RPMI7951 (cell line): ENCODE results near the gene BANP. TPM values are rescaled to one million over a fixed set of nuclear protein-coding genes. Genes with fewer than 3 reads are reported as not detected.

Experiments
- DNase-seq: peaks from one replicate; pipeline ENCODE4 v3.0.0-alpha.2; 2012; ENCODE audit warnings: low read depth
- total RNA-seq: library from RNA; depleted of rRNA; stranded (reverse); fragments of >200 nt; shearing (Covaris generic); gene quantifications from 2 replicates; pipeline ENCODE4 v1.2.3, GENCODE V29; 2014

Gene BANP
- total RNA-seq, 1 experiment from 2014 or later = 15.3 TPM

DNA sequence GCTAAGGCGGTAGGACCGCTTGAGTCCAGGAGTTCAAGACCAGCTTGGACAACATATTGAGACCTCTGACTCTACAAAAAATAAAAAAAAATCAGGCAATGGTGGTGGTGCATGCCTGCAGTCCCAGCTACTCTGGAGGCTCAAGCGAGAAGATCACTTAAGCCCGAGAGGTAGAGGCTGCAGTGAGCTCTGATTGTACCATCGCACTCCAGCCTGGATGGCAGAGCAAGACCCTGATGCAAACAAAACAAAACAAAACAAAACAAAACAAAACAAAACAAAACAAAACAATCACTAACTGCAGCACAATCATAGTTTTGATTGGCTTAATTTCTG, 2.5 kb upstream of the BANP start:
- no peak for DNase-seq

DNA sequence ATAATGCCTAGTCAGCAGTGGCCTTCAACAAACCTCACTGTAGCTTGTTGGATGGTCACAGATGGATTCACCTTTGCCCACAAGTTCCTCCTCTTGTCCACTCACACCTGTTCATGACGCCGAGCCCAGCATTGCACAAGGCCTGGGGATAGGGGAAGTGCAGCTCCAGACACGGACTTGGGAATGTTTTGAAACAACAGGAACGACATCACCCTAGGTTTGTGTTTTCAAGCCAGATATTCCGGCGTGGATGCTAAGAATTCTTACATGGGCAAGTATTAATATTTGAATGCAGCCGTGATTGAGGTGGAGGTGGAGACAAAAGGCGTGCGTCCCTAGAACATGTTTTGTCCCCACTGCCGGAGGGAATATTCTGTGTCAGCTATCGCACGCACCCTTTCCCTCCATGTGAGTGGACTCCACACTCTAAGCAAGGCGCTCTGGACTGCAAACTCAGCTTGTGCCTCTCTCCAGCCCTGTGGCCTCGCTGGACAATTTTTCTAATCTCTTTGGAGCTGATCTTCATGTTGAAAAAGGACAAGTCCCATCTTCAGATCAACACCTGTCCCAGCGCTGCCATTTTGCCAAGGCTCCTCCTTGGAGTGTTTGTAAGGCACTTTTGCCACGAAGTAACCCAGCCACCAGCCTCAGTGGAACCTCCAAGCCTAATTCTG, 2.0 kb upstream of the BANP start:
- DNase-seq = no peak

DNA sequence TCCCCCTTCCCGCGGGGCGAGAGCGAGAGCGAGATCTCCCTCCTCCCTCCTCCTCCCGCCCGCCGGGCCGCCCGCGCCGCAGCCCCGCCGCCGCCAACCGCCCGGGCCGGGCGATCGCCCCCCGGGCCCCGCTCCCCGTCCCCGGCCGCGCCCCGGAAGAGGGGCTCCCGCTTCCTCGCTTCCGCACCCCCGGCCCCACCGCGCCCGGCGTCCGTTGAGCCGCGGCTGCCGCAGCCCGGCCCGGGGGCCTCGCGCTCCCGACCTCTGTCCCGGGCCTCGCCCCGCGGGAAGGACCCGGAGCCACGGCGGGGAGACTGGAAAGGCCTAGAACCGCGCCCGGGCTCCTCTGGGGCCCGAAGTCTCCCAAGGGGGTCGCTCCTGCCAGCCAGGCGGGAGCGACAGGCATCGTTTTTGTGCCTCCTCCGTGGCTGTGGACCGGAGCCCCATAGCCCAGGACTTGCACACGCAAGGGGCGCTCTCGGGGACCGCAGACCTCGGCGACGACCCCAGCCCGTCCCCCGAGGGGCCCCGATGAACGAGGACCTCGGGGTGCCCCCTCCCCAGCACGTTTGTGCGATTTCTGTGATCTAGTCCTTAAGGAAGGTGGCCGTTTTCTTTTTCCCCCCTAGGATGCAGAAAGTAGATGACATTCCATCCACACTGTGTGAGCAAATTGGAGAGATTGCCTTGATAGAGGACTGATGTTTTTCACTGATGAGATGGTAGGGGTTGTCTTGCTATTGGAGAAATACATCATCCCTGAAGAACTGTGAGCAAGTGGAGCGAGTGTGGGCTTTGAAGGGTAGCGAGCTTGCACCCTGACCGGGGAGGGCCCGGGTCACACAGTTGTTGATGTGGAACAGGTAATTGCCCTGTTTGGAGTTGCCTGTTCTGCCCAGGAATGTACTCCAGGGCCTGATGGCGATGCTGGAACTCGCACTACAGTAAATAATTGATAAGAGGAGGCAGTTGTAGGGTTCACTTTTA, 611 bp downstream of the BANP start:
- no peak for DNase-seq

DNA sequence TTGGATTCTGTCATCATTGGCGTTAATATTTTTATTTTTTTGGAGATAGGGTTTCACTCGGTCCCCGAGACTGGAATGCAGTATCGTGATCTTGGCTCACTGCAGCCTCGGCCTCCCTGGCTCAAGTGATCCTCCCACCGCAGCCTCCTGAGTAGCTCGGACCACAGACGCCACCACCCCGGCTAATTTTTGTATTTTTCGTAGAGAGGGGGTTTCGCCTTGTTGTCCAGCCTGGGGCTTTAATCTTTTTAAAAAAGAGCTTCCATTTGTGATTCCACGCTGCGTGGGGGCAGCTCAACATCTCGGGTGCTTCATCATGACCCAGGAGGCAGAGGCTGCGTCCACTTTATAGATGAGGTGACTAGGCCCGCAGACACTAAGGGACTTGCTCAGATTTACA, 1.5 kb downstream of the BANP start:
- no peak for DNase-seq

DNA sequence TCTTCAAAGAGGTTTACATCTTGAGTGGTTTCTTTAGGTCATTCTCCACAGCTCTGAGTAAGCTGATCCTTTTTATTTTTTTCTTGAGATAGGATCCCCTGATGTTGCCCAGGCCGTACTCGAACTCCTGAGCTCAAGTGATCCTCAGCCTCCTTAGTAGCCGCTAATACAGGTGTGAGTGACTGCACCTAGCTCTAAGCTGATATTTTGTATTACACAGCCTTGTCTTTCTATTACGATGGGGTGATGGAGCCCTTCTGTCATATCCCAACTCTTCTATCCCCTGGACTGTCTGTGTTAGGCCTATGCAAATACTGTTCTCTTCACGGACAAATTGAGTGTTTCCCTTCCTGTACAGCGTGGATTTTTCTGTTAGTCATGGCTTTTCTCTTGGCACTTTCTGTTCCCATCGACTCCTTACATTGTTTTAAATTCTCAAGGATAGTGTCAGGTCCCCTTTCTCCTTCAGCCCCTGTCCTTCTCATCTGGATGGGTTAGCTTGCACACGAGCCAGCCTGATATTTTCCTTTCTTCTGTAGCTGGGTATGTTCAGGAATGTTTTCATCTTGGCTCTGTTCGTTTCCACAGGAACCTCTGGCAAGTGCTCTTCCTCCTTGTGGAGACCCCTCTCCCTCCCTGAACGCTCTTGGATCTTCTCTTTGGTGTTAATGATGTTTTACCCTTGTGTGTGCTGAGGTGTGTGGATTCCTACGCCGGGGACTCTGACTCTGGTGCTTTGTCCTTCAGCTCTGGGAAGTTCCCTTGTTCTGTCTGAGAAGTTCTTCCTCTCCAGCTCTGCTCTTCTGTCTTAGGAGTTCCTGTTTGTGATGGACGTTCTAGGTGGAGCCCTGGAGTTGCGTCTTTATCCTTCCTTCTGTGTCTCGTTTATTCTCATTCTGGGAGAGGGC, 2.3 kb downstream of the BANP start:
- no peak for DNase-seq

DNA sequence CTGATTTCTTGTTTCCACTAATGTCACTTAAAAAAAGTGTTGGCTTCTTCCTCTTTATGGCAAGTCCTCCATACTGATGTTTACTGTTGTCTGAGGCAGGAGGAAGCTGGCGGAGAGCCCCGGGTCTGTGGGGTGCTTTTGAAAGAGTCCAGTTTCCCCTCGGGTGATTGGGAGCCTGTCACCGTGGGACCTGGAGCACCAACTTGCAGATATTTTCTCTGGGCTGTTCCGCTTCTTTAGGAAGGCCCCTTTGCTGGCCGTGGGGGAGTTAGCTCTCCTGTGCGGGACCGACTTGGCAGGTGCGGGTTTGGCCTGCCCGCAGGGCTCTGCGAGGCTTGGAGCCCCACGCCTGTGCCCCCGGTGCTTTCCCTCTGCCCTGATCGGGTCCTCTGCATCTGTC, 3.1 kb downstream of the BANP start:
- DNase-seq = no peak

DNA sequence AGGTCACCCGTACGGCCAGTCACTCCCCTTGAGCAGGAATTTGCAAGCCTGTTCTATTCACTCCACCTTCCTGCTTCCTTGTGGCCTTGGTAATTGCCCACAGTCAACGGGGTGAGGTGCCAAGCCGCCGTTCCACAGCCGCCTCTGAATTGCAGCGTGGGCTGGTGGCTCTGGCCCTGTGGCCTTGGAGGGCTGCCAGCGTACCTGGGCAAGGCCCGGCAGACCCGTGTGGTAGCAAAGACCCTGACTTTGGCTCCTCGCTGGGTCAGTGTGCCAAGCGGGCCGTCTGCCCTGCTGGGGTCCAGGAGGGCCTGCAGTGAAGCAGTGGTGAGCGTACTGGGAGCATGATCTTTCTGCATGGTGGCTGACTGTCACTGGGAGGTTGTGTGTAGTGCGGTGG, 3.6 kb downstream of the BANP start:
- DNase-seq = no peak

DNA sequence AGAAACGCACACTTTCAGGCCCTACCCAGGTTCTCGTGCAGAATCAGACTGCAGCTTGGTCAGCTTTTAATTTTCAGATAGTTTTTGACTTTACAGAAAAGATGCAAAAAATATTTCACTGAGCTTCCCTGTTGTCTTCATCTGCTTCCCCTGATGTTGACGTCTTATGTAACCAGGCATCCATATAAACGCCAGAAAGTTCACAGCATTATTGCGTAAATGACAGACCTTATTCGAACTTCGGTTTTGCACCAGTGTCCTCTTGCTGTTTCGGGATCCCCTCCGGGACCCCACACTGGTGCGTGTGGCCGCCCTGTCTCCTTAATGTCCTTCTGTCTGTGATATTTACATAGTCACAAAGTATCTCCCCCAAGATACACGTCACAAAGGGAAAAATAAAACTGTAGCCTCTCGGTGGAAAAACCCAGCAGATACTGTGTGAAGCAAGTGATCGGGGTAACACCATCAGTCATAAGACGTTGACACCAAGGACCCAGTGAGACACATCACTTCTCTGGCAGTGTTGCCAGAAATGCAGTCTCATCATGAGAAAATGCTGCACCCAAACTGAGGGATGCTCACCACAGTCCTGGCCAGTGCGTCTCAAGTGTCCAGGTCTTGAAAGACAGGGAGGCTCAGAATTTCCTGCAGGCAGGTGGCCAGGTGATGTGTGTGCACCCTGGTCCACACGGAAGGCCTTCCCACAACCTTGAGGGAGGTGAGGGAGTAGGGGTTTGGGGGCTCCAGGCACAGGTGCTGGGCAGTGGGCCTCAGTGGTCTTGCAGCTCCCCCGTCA, 4.3 kb downstream of the BANP start:
- no peak for DNase-seq

DNA sequence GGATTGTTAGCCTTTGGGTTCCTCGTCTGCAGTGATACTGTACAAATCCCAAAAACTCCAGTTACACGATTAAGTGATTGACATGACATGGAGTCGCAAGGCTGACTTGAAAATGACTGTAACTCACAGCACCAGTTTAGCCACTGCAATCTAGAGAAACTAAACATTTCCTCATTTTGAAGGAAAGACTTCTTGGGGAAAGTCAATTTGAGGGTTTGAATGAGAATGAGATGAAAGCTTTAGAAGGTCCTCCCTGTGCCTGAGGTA, 4.8 kb downstream of the BANP start:
- no peak for DNase-seq

DNA sequence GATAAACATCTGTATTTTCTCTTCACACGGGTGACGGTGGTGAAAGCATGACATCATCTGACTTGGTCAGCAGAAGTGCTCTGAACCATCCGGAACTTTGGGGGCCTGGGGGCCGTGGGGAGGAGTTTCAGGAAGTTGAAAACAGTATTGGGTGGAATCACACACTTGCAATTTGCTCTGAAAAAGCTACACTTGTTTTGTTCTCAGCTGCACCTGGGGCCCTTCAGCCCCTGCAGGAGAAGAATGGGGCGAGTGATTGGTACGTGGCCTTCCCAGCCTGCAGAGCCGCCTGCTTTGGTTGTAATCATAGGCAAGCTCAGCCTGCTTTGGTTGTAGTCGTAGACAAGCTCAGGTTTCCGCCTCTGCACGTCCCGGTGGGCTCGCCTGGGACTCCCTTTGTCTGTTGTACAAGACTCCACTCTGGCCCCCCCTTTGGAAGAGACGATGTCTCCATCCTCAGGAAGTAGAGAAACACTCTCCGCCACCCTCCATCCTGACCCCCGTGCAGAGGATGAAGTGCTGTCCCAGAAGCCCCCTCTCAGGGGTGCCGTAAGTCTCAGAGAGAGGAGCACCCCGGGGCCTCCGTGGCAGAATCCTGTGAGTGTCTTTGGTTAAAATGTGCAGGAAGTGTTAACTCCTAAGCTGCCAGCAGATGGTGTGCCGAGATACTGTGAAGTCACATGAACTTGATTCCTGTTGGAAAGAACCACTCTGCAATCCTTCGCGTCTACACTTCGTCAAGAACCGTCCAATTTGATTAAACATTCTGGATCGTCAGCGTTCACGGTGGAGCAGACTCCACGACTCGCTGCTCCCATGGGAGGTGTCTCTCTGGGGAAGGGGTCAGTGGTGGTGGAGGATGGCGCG, 5.4 kb downstream of the BANP start:
- peak; percentile 27 for DNase-seq

DNA sequence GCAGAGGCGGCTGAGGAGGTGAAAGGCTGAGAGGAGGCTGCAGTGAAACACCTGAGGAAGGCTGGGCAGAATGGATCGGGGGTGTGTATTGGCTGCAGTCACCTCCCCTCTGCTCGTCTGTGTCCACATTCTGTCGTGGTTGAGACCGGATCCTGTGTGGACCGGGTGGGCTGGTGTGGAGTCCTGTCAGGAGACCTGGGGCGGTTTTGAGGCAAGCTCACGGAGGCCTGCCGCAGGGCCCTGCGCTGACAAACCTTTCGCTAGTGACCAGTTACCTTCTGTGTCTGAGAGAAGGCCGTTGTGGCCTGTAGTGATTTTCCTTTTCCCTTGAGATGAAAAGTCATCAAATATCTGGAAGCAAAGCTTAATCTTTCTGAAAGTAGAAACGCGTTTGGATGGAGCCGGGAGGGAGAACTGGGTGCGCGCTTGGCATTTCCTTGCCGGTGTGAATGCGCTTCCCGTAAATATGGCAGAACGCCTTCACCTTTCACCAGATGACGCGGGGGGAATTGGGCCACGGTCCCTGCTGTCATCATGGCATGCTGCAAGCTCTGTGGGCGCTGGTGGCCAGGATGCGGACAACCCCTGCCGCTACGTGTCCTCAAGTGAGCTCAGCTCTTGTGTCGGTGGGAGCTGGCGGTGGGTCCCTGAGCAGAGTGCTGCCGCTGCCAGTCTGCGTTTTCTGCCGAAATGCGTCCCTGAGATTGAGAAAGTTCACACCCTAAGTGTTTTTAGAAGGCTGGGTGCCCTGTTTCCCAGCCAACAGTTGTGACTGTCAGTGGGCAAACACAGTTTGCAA, 6.3 kb downstream of the BANP start:
- no peak for DNase-seq

DNA sequence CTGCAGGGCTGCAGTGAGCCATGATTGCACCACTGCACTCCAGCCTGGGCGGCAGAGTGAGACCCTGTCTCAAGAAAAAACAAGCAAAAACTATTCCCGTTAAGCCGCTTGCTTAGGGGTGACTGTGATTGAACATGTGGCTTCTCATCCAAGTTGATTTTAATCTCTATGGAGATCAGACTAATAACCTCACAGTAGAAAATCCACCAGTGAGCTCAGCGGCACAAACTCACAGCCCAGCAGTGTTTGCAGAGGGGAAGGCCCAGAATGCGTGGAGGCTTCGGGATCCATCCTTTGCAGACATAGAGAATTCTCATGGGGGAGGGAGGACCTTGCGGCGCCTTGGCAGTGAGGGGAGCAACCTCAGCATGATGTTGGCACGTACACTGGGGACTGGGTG, 7.4 kb downstream of the BANP start:
- no peak for DNase-seq

DNA sequence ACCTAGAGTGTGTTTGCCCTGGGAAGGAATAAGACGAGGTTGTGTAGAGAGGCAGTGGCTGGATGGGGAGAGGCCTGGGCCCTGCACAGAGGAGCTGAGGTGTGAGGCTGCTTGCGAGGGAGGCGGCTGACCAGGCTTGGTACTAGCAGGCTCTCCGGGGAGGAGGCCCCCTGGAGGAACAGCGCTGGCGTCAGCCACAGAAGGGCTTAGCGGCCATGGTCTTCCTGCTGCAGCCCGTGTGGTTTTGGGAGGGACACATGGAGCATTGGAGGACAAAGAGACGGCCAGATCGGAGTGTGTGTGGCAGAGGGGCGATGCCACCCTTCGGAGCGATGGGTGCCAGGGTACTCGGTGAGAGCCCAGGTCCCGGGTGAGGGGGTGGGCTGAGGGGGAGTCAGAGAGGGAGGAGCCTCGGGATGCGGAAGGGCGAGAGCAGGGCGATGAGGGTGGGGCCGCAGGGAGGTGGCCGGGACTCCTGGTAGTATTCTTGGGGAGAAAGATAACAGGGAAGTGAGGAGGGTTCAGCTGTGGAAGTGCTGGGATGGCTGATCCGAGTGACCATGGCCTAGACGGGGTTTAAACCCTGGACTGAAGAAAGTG, 8.3 kb downstream of the BANP start:
- no peak for DNase-seq

DNA sequence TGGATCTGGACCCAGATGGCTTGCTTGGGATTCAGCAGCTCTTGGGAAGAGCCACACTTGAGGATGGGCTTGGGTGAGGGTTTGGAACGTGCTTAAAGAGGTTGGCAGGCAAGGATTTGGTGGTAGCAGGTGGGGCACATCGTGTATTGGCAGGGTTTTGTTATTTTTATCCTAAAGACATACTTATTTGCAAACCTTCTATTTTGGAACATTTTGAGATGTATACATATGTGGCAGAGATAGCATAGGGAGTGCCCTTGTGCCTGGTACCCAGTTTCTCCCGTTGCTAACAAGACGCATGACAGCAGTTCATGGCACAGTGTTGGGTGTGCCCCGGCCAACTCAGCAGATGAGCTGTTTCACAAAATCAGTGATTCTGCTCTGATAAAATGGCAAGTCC, 9.1 kb downstream of the BANP start:
- DNase-seq = no peak

DNA sequence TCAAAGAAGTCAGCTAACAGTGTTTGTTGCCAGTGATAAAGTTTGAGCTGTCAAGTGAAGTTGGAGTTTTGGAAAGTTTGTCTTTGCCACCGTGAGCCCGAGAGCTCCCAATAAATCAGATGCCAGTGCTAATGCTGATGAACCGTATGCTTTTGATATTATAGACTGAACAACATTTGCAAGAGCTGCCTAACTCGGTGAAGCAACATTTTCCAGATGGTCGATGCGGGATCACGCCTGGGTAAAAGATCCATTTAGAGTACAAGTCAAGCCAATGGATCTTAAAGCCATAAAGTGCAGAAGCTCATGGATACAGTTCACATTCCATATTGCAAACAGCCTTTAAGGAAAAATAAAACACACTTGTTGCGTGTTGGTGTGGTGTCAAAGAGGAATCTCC, 9.6 kb downstream of the BANP start:
- no peak for DNase-seq

DNA sequence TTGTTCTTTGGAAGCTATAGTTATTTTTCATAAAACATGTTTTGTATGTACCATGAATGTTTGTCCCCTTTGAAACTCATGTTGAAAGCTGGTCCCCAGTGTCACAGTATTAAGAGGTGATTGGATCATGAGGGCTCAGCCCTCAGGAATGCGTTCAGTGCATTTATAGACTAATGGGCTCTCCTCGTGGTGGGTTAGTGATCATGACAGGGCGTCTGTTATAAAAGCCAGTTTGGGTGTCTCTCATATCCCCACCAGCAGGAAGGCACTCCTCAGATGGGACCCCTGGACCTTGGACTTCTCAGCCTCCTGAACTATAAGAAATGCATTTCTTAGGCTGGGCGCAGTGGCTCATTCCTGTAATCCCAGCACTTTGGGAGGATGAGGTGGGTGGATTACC, 10.4 kb downstream of the BANP start:
- DNase-seq = no peak

DNA sequence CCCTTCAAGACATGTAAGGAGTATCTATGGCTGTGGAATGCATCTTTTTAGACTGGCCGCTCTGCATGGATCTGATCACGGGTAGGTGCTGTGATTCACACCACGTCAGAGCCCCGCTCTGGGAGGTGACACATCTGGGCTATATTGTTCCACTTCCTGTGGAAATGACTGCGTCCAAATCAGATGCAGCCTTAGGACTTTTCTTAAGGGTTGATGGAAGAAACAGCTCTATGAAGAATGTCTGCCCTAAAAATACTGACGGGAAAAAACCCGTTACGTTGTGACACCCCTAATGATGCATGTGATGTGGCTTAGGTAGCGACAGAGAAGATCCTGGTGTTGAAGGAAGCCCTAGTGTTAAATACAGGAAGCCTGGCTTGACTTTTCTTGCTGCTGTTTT, 12.2 kb downstream of the BANP start:
- DNase-seq = peak; percentile 78

DNA sequence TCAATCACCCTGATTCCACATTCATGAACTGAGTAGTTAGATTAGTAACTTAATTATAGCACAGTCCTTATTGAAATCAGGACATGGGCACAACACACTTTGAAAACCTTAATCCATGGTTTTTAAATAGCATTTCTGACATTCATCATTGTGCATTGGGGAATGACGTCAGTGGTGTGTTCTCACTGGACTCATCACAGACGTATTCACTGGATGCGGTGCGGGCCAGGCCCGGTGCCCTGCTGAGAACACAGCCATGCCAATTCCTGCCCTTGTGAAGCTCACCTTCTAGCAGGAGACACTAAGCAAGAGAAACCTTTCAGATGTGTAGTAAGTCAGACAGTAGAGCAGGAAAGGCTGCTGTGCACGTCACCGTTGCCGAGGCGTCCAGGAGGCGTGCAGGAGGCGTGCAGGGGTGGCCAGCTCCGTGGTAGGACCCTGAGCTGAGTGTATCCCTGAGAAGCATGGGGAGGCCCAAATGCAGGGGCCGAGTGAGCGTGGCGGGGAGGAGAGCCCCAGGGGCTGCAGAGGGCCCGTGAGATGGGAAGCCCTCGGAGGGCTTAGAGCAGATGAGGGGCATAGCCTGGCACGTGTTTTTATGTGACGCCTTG, 12.9 kb downstream of the BANP start:
- no peak for DNase-seq

DNA sequence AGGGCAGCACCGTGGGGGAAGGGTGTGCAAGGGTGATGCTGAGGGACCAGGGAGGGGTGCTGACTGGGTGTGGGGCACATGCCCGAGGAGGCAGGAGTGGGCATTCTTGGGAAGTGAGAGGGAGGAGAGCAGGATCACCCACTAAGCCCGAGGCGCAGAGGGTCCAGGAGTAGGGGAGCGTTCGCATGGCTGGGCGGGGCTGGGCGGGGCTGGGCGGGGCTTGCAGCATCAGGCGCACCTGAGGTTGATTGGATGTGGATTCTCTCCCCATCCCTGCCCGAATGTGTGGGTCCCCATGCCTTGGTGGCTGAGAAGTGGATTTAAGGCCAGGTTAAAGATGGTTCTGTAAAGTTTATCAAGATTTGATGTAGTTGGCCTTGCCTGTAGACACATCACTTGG, 14.2 kb downstream of the BANP start:
- no peak for DNase-seq
